Stimulated activated CD4-positive, alpha-beta T cell treated with anti-CD3 and anti-CD28 coated beads, Interleukin-4, amount 100 ng/mL, for 1 hour (primary cell): ENCODE measurements around the gene SH3RF3.

Experiments used
- DNase-seq: peaks from one replicate; pipeline ENCODE4 v3.0.0-alpha.2; 2020

SH3RF3 gene

DNA sequence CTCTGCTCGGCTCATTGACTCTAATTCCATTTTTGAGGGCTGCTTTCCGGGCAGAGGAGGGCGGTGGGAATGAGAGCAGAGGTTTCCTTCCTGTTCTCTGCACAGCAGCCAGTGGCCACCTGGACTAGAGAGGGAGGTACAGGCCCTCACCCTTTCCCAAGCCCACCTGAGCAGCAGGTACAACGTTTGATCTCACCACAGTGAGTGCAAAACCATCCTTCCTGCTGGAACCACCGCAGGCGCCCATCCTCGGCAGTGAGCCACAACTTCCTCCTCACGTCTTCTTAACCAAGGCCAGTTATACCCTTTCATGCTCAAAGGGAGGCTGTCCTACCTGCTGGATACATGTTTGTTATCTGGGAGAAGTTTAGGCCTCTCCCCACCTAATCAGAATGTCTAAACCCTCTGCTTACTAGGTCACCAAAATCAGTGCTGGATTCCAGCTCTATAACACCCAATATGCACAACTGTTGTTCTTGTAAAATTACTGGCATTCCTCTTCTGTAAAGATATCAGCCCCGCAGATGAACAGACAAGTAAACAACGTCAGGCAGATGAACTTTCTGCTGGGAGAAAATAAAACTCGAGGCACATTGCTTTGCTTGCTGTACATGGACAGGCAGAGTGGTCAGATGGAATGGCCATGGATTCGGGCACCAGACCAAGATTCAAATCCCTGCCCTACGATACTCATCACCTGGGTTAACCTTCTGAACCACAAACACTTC, 191.4 kb downstream of the SH3RF3 start:
- no peak for DNase-seq

DNA sequence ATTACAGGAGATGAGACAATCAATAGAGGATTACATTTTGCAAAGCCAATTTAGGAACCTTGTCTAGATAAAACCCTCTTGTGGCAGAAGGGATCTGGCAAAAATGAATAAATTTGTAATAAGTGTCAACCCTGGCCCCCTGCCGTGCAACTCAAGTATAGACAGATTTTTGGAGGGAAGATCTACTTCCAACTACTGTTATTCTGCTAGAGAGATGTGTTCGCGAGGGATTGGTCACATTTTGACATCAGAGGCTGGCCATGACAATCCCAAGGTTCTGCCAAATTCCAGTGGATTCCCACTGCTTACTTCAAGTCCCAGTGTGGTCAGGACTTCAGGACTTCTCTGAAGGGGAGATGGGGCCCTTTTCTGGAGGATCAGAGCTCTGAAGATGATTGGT, 192.6 kb downstream of the SH3RF3 start:
- DNase-seq = no peak

DNA sequence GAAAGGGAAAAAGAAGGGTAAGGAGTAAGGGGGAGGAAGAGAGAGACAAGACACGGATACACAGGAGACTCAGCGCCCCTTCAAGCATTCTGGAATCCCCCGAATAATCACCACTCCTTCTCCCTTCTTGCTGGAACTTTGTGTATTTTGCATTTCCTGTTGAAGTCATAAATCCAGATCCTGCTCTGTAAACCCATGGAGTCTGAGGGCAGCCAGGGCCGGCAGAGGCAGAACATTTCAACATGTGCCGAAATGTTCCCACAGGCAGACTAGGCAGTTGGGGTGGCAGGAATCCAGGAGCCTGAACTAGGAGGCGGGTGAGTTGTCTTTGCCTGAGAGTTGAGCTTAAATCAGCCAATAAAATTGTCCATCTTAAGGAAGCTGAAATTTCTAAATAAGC, 193.1 kb downstream of the SH3RF3 start:
- DNase-seq = no peak

DNA sequence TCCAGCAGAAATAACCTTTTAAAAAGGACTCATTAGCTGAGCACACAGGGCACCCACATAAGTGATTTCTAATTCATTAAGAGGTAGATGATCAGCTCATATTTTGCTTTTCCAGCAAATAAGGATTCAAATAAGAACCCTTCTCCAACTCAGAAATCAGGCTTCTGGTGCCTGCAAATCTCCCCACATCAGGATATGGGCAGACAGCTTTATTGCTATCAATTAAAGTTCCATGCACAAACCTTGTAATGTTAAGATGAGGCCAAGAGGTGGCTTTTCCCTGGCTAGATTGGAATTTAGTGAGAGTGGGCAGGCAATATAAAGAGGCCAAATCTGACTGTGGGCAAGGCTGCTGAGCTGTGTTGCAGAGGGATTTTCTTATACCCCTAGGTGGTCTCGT, 193.6 kb downstream of the SH3RF3 start:
- DNase-seq = no peak

DNA sequence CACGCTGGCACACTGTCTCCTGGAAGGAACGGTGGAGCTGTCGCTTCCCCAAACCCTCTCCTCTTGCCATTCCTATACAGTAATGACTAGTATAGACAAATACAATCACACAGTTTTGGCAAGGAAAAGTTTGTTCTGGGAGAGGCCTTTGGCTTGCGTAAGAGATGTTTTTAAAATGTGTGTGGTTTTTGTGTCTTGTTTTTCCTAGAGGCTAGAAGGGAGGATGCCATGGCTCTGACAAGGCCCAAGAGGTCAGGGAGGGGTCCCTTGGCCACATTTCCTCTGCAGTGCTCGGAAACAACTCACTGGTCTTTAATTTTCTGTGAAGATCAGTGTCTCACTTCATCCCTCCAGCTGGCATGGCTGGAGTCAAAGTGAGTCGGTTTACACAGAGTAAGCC, 195.9 kb downstream of the SH3RF3 start:
- no peak for DNase-seq

DNA sequence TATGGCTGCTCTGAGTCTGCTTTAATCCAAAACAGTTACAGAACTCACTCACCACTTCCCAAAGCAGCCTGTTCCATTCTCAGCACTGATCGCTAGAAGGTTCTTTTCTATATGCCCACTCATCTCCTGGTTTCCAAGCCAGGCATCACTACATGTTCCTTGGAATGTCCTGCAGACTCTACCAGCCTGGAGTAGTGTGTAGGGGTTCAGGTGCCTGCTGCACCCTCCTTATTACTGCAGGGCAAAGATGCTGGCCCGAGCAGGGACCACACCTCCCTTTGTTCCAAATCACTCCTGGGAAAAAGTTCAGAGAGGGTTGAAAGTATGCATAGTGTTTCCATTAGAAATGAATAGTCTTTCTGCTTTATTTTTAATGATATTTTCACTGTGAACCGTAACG, 196.6 kb downstream of the SH3RF3 start:
- no peak for DNase-seq

DNA sequence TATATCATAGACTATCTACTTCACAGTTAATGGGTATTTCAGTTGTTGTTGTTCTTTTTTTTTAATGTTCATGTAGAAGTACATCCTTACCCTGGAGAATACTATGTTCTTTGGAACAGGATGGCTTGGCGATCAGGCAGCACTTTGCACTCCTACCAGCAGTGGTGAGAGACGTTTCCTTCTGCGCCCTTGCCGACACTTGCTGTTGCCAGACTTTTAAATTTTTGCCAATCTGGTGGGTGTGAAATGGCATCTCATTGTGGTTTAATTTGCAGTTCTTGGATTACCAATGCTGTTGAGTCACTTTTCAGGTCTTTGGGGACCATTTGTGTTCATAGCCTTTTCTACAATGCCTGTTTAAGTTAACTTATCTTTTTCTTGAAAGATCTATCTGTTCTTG, 197.3 kb downstream of the SH3RF3 start:
- DNase-seq = no peak

DNA sequence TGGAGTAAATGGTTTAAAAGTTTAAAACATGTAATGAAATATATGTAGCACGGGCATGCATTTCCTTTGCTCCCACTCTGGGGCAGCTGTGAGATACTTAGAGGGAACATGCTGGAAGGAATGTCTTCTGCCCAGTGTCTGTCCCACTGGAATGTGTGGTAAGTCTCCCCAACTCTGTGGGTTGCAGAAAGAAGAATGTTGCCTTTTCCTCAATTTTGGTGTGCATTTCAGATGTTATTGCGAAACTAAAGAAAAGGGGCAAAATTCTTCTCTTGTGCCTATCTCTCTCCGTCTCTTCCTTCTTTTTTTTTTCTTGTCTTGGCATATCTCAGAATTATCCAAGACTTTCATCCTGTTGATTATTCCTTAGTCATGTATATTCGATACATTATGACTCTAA, 201.1 kb downstream of the SH3RF3 start:
- no peak for DNase-seq

DNA sequence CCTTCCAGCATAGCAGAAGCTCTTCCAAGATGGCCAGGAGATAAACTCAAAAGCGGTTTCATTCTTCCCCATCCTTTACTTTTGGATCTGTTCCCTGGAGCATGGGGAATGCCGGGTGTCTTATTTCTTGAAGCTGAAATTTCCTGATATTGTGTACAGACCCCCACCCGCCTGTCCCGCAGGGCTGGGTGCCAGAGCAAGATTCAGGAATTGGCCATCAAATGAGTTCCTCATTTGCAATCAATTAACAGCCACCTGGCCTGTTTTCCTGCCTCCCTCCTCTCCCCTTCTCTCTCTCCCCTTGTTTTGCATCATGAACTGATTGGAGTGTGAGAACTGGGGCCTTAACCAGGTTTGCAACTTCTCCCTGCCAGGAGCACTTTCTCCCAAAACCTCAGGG, 202.1 kb downstream of the SH3RF3 start:
- DNase-seq = no peak

DNA sequence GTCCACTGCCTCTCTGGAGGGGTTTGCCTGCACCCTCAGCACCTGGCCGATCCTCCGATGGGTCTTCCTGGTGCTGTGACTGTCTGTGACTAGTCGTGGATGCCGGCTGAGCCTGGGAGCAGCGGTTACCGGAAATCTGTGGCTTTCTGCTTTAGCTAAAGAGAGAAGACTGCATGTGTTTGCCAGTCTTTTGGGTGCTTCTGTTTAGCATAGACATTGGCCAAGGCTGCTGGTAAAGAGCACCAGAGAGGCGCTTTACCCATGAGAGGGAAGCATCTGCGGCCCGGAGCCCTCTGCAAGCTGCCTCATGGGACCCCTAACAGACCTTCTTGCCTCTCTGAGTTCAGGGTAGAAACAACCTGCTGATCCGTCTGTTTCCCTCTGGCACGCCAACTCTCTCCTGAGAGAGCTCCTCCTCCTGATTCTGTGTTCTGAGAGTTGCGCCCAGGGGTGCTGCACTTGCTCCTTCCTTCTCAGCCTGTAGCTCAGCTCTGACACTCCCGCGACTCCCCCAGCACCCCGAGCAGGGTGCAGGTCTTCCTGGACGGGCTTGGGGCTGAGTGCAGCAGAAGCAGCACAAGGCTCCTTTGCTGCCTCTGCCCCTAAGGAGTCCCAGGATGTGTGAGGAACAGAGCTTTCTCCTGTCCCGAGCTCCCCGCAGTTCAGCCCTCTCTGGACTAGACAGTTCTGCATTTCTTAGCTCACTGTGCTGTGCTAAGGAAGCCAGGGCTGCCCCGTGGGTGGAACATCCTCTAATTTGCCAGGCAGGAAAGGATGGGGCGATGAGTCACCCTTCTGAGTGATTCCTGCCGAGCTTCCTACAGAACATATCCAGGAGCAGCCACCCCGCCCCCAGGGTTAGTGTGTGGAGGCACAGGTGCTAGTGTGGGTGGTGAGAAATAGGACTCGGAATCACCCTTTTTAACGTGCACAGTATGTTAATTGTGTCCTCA, 203.2 kb downstream of the SH3RF3 start:
- DNase-seq = no peak

DNA sequence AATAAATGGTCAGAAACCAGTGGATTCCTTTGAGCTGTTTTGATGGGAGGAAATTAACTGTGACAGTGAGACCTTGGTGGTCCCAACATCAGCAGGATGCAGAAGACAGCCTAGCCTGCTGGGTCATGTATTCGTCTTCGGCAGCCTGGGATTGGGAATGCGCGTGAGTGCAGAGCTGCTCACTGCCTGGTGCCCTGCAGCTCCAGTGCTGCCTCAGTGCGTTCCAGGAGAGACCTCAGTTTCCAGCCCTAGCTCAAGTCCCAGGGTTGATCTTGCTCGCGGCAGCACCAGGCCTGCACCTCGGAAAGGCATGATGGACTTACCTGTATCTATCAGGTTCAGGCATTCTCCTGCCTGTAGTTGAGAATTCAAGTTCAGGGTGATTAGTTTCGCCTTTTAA, 203.9 kb downstream of the SH3RF3 start:
- DNase-seq = no peak

DNA sequence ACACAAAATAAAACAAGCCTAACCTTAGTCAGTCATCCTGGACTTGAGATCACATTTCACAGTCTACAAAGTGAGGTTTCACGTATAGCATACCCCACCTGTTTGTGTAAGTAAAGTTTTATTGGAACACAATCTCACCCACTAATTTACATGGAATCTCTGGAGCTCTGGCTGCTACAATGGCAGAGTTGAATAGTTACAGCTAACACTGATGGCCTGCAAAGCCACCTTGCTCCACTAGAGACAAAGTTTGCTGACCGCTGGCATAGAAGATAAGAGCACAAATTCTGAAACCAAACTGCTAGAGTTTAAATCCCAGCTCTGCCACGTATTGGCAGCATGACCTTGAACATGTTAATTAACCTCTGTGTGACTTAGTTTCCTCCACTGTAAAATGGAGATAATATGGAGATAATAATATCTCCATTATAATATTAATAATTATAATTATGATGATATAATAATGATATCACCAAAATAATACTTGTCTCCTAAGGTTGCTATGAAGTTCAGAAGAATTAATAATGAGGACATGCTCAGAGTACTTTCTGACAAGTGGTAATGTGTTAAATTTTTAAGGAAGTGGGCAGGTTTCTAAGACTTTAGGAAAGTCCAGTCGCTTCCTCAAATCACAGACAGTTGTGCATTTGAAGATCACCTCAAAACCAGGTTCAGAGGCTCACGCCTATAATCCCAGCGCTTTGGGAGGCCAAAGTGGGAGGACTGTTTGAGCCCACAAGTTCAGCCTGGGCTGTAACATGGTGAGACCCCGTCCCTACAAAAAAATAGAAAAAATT, 204.6 kb downstream of the SH3RF3 start:
- DNase-seq = no peak

DNA sequence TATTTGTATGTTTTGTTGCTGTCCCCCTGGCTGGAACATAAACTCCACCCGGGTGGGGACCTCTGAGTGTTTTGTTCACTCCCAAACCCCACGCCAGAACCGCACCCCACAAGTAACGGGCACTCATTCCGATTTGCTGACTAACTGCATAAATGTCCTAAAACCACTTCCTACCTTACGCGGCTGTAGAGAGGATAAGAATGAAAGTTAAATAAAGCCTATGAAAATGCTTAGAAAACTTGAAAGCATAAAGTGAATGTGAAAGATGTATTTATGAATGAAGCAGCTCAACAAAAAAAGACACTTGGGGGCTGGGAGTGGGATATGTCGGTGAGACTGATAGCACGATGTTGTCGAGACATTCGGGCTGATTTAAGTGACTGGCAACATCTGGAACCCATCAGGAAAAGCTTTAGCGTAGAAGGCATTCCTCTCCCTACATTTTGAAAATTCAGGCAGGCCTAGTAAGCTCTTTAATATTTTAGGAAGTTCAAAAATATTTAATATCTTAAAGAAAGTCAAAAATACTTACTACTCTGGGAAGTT, 206.7 kb downstream of the SH3RF3 start:
- DNase-seq = no peak

DNA sequence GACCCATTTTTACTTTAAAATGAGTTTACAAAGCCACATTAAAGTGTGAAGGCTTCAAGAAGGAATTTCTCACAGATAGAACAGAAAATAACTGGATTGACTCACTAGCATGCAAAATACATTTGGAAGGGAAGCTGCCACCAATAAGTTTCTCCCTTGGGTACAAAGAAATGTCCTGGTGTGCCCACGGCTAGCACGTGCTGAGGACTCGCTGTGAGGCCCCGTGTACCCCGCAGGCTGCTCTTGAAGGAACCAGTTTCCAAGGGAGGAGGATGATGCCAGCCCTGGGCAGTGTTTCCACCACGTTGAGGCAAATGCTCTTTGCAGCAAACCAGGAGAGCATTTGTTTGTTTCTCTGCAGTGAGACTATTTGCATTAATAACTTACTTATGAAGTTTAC, 207.3 kb downstream of the SH3RF3 start:
- no peak for DNase-seq

DNA sequence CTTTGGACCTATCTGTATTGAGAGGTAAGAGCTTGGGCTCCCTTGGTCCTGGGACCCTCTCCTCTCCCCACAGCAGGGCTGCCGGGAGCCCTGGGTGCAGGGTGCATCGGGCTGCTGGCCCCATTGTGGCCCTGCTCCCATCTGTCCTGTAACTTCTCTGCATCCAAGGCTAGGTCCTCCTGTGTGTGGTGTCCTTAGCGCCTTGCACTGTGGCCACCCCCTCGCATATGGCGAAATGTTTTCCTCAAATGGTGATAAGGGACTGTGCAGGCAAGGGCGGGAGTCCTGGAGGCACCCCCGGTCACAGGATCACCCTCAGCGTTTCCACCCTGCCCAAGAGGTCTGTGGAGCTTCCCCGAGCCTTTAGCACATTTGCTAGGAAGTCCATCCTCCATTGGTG, 208.2 kb downstream of the SH3RF3 start:
- DNase-seq = no peak

DNA sequence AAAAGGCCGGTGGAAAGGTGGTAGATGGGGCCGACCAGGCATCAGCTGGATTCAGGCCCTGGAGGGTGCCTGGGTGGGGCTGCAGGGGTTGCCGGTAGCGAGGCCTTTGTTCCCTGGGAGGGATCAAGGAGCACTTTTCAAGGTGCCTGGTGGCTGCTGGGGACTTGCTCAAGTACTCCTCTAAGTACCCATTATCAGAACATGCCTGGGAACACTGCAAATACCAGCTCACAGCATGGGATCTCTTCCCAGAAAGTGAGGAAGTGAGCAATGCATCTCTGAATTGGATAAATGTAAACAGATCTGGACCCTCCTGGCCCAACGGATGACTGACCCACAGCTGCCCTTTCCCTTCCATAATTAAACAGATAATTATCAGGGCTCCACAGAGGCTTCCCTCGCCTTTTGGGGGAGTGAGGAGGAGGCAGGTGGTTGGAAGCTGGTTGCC, 210.5 kb downstream of the SH3RF3 start:
- DNase-seq = no peak

DNA sequence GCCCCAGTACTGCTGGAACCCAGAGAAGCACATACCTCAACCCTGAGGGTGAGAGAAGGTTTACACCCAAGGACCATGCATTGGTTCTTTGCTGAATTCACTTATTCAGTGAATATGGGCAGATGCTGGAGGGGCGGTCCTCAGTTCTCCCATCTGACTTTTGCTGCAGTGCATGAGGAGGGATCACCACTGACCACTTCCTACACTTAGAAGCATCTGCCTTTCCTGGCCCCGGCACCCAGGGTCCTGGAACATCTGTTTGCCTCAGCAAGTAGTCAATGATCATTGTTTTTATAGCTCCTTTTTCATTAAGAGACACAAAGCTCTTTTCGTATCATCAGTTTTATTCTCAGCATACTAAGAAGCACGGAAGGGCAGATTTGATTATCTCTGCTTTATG, 211.4 kb downstream of the SH3RF3 start:
- DNase-seq = no peak

DNA sequence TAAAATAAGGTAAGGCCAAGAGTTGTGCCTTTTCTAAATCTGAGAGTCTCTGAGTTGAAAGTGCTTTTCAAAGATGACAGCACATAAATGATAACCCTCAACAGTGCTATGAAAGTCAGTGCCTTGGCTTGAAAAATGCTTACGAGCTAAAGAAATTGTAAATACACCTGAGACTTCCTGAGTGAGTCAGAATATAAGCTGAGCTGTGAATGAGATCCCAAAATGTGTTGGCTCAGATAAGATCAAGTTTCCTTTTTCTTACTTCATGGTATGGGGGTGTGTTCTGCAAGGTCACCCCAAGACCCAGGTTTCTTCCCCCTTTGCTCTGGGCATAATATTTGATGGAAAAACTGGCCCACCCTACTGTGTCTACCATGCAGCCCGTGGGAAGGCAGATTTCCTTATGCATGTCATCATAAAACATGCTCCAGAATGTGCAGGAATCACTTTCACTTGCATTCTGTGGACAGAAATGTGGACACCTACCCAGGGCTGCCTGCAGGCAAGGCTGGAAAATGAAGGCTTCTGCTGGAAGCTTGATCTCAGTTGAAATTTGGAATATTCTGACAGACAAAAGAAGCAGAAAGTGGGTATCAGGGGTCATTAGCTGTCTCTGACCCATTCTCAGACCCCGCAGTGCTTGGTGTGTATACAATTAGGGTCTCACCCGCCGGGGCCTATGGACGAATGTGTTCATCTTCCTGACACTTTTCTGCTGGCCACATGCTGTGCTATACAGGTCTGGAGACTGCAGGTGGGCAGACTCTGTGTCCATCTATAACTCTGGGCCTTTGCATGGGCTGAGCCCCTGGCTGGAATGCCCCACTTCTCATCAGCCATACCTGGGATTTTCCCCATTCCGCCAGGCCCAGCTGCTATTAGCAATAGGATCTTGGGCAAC, 212.6 kb downstream of the SH3RF3 start:
- DNase-seq = no peak

DNA sequence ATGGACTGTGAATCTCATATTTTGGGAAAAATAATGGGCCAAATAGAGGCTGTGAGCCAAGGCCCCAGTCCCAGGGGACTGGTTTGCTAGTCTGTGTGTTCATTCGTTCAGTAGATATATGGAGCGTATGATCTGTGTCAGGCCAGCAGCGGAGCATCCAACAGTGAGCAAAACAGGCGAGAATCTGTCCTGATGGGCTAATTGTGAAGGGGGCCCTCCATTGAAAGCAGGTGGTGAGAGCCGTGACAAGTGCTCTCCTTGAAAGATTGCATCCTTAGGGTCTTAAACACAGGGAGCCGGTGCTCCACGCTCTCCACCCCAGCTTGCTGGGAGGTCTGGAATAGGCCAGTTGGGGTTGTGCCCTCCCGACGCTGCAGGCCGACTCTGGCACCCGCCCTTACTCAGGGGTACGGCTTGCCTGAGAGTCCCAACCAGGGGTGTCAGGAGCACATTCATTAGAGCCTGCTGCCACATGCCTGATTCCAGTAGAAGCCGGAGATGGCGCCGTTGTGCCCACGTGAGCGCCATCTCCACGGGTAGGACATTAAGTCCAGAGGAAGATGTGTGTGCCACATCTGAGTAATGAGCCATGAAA, 213.3 kb downstream of the SH3RF3 start:
- DNase-seq = no peak

DNA sequence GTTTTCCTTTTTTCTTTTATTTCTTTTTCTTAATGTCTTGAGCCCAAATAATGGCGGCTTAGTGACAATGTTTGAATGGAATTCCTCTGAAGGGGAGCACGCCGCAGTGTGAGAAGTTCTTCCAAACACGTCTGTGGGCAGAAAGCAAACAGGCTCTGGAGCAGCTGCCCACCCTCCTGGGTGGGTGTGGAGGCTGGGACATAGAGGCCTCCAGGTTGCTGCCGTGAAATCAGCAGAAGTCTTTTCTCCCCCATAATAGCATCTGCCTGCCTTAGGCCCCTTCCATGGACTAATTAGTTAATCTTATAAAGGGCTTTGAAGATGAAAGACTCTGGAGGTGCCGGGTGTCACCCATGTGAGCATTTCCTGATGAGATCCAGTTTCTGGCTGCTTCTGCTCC, 213.9 kb downstream of the SH3RF3 start:
- no peak for DNase-seq

DNA sequence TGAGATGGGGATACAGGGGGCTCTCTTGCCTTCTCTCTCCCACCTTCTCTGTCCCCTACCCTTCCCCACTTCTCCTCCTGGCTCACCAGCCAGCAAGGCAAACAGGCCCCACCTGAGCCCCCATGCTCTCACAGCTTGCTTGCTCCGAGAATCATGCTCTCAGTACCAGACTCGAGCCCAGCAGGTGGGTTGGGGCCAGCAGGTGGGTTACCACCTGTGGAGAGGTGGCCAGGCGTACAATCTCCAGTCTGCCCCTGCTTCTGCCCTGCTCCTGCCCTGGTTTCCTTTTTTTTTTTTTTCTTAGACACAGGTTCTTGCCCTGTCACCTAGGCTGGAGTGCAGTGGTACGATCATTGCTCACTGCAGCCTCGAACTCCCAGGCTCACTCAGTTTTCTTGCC, 214.5 kb downstream of the SH3RF3 start:
- DNase-seq = no peak
